Neutrophil (primary cell): Measurements from ENCODE around the gene CMSS1.

ENCODE experiments used
- H3K27ac ChIP-seq: fragments of 200-600 bp; sonication (generic); 2 replicates; pipeline ENCODE4 v1.5.1; 2016; ENCODE audit warnings: mild to moderate bottlenecking, moderate library complexity
- H3K27me3 ChIP-seq: fragments of 200-600 bp; sonication (generic); 2 replicates; pipeline ENCODE4 v1.6.0; 2016; ENCODE audit warnings: mild to moderate bottlenecking
- H3K36me3 ChIP-seq: fragments of 200-600 bp; sonication (generic); 2 replicates; pipeline ENCODE4 v1.5.1; 2017
- H3K4me1 ChIP-seq, 2 experiments: fragments of 200-600 bp in 1 of 2; sonication (generic) in 1 of 2; 1 replicate in 1 of 2; 2 replicates in 1 of 2; pipeline versions ENCODE4 v1.5.1 to v1.6.1; 2013 to 2016; ENCODE audit warnings: low read depth in 1 of 2, low read length in 1 of 2, mild to moderate bottlenecking in 1 of 2, moderate library complexity in 1 of 2; ENCODE audit not compliant: control insufficient read depth in 1 of 2, insufficient read depth in 1 of 2
- H3K4me3 ChIP-seq, 2 experiments: fragments of 200-600 bp in 1 of 2; sonication (generic) in 1 of 2; 1 replicate in 1 of 2; 2 replicates in 1 of 2; pipeline ENCODE4 v1.5.1; 2013 to 2016; ENCODE audit warnings: low read depth in 1 of 2, low read length in 1 of 2, mild to moderate bottlenecking in 1 of 2, moderate library complexity in 1 of 2
- H3K9me3 ChIP-seq: fragments of 200-600 bp; sonication (generic); 2 replicates; pipeline ENCODE4 v1.5.1; 2016
- CTCF ChIP-seq: fragments of 200-600 bp; sonication (generic); IDR thresholded peaks from 2 replicates; pipeline ENCODE4 v1.5.1; 2016; ENCODE audit warnings: antibody characterized with exemption

The CMSS1 gene

GRCh38 chr3:99864289-99864688, 46.6 kb downstream of the CMSS1 start:
- no peak overlapping the region for H3K27ac ChIP-seq
- no peaks in the 10 kb centered on the region for H3K27me3 ChIP-seq
- H3K9me3 ChIP-seq = no peaks in the 10 kb centered on the region
- H3K4me1 ChIP-seq = no peaks in the 10 kb centered on the region
- TF ChIP-seq CTCF = no peak
- H3K4me3 ChIP-seq = no peak overlapping the region
- no peaks in the 10 kb centered on the region for H3K36me3 ChIP-seq

GRCh38 chr3:99865321-99865720, 47.7 kb downstream of the CMSS1 start:
- Histone ChIP-seq H3K27me3 (no peaks in the 10 kb centered on the region), H3K4me1 (no peaks in the 10 kb centered on the region), H3K4me3 (no peak overlapping the region), H3K27ac (no peak overlapping the region), H3K36me3 (no peaks in the 10 kb centered on the region), H3K9me3 (no peaks in the 10 kb centered on the region)
- TF ChIP-seq CTCF = no peak

- Histone ChIP-seq H3K27me3 (no peaks in the 10 kb centered on the region), H3K4me1 (no peaks in the 10 kb centered on the region), H3K36me3 (no peaks in the 10 kb centered on the region), H3K9me3 (no peaks in the 10 kb centered on the region), H3K27ac (no peak overlapping the region), H3K4me3 (no peak overlapping the region)
- no peak for TF ChIP-seq CTCF
Observed at GRCh38 chr3:99866261-99866761, 48.6 kb downstream of the CMSS1 start.

GRCh38 chr3:99867594-99868310, 50.1 kb downstream of the CMSS1 start:
- no peaks in the 10 kb centered on the region for H3K27me3 ChIP-seq
- no peak for TF ChIP-seq CTCF
- H3K4me1 ChIP-seq = no peaks in the 10 kb centered on the region

GRCh38 chr3:99868311-99868646, 50.6 kb downstream of the CMSS1 start:
- H3K36me3 ChIP-seq = no peaks in the 10 kb centered on the region
- H3K4me1 ChIP-seq = no peaks in the 10 kb centered on the region
- H3K9me3 ChIP-seq = no peaks in the 10 kb centered on the region
- H3K27ac ChIP-seq = no peak overlapping the region
- no peak for TF ChIP-seq CTCF
- H3K27me3 ChIP-seq = peaks cover 3% of the 10 kb centered on the region
- no peak overlapping the region for H3K4me3 ChIP-seq

More at GRCh38 chr3:99867594-99868310, 50.1 kb downstream of the CMSS1 start:
- no peaks in the 10 kb centered on the region for H3K36me3 ChIP-seq
- no peak overlapping the region for H3K4me3 ChIP-seq
- H3K27ac ChIP-seq = no peak overlapping the region
- no peaks in the 10 kb centered on the region for H3K9me3 ChIP-seq
